Endothelial cell of umbilical vein (primary cell): ENCODE results near the gene PRDM16. TPM values are rescaled to one million over a fixed set of nuclear protein-coding genes. Genes with fewer than 3 reads are reported as not detected.

Experiments
- BruUV-seq: library from RNA; stranded (reverse); fragments of 400-500 nt; replicated peaks from 2 replicates; lab custom pipeline; 2021; lab: Mats Ljungman, UMichigan
- CTCF ChIA-PET: fragments of 300-600, 350-600 bp; sonication (Branson Sonifier 250); formaldehyde crosslinking; loops from one replicate; lab custom pipeline; 2021; ENCODE audit warnings: antibody characterized with exemption, inconsistent platforms; lab: Charles Lee
- POLR2A ChIA-PET: fragments of 300-600, 350-600 bp; sonication (Branson Sonifier 250); formaldehyde crosslinking; loops from one replicate; lab custom pipeline; 2021; ENCODE audit warnings: antibody characterized with exemption, inconsistent platforms; lab: Charles Lee
- DNase-seq: peaks from one replicate; pipeline ENCODE4 v3.0.0-alpha.2; 2011; ENCODE audit warnings: low read depth, low spot score
- FAIRE-seq: peaks from 2 replicates; lab custom pipeline; 2011; peaks lifted over from hg19 to GRCh38; lab: Jason Lieb, UNC
- H2AFZ ChIP-seq: 2 replicates; pipeline ENCODE4 v1.6.0; 2012; ENCODE audit warnings: low read depth, low read length, control low read depth, inconsistent platforms
- H3K27ac ChIP-seq: 2 replicates; pipeline ENCODE4 v1.5.1; 2011; ENCODE audit warnings: low read depth, mild to moderate bottlenecking, control low read depth, low read length, moderate library complexity; ENCODE audit not compliant: insufficient read depth
- H3K27me3 ChIP-seq, 2 experiments: 2 replicates each; pipeline versions ENCODE4 v1.6.0 to v1.6.1; 2011; ENCODE audit warnings: low read length in 2 of 2, mixed read lengths in 1 of 2; ENCODE audit not compliant: control insufficient read depth in 2 of 2, insufficient read depth in 2 of 2
- H3K36me3 ChIP-seq, 2 experiments: 2 replicates in 1 of 2; 3 replicates in 1 of 2; pipeline ENCODE4 v1.5.1; 2011; ENCODE audit warnings: low read length in 2 of 2, mild to moderate bottlenecking in 1 of 2, moderate library complexity in 1 of 2; ENCODE audit not compliant: control insufficient read depth in 2 of 2, insufficient read depth in 2 of 2; ENCODE audit errors: extremely low read depth in 1 of 2
- H3K4me1 ChIP-seq: 3 replicates; pipeline ENCODE4 v1.5.1; 2011; ENCODE audit warnings: mild to moderate bottlenecking, low read length; ENCODE audit not compliant: control insufficient read depth, insufficient read depth; ENCODE audit errors: extremely low read depth
- H3K4me2 ChIP-seq: 2 replicates; pipeline ENCODE4 v1.6.1; 2011; ENCODE audit warnings: low read length, control low read depth, mixed read lengths; ENCODE audit not compliant: insufficient read depth
- H3K4me3 ChIP-seq, 3 experiments: fragments of 200-600 bp in 1 of 3; sonication (generic), shearing (Covaris generic) in 1 of 3; replicated peaks in 1 of 3; 2 replicates each; pipeline ENCODE4 v1.5.1; 2011 to 2016; ENCODE audit warnings: control low read depth in 3 of 3, low read length in 3 of 3, mild to moderate bottlenecking in 2 of 3, inconsistent platforms in 1 of 3, low read depth in 1 of 3, moderate library complexity in 1 of 3; ENCODE audit not compliant: insufficient read depth in 1 of 3
- H3K79me2 ChIP-seq: 2 replicates; pipeline ENCODE4 v1.6.0; 2012; ENCODE audit warnings: low read length, inconsistent platforms; ENCODE audit not compliant: control insufficient read depth, insufficient read depth
- H3K9ac ChIP-seq: replicated peaks from 2 replicates; pipeline ENCODE3; 2011; ENCODE audit warnings: low read length, control low read depth; ENCODE audit not compliant: insufficient read depth; ENCODE audit errors: extremely low read depth
- H3K9me1 ChIP-seq: replicated peaks from 3 replicates; pipeline ENCODE4 v1.6.0; 2011; ENCODE audit warnings: mild to moderate bottlenecking, low read length; ENCODE audit not compliant: control insufficient read depth, insufficient read depth; ENCODE audit errors: extremely low read depth
- H3K9me3 ChIP-seq: replicated peaks from 2 replicates; pipeline ENCODE4 v1.5.1; 2012; ENCODE audit warnings: low read length, inconsistent platforms; ENCODE audit not compliant: control insufficient read depth, insufficient read depth
- H4K20me1 ChIP-seq: replicated peaks from 2 replicates; pipeline ENCODE3; 2011; ENCODE audit warnings: mild to moderate bottlenecking, low read length; ENCODE audit not compliant: control insufficient read depth, insufficient read depth; ENCODE audit errors: extremely low read depth
- CTCF ChIP-seq, 2 donors: IDR thresholded peaks; 1 replicate in 1 of 2; 2 replicates in 1 of 2; pipeline ENCODE4 v1.5.1; 2011; ENCODE audit warnings: low read length in 2 of 2, mild to moderate bottlenecking in 2 of 2, moderate library complexity in 2 of 2, control low read depth in 1 of 2, inconsistent platforms in 1 of 2, low read depth in 1 of 2; ENCODE audit not compliant: insufficient read depth in 1 of 2; ENCODE audit errors: extremely low read depth in 1 of 2
- EZH2 ChIP-seq: IDR thresholded peaks from 2 replicates; pipeline ENCODE4 v1.6.1; 2012; ENCODE audit warnings: borderline replicate concordance, low read depth, mild to moderate bottlenecking, moderate library complexity, low read length, inconsistent platforms; ENCODE audit not compliant: severe bottlenecking
- FOS ChIP-seq: IDR thresholded peaks from 2 replicates; pipeline ENCODE4 v1.6.1; 2011; ENCODE audit warnings: mild to moderate bottlenecking, low read length, moderate library complexity, borderline replicate concordance; ENCODE audit not compliant: insufficient read depth
- GATA2 ChIP-seq: IDR thresholded peaks from 2 replicates; pipeline ENCODE4 v1.7.0; 2011; ENCODE audit warnings: low read depth, mild to moderate bottlenecking, moderate library complexity, mixed read lengths, low read length; ENCODE audit not compliant: insufficient read length, insufficient read depth
- JUN ChIP-seq: IDR thresholded peaks from 2 replicates; pipeline ENCODE4 v1.6.1; 2011; ENCODE audit warnings: borderline replicate concordance, low read depth; ENCODE audit not compliant: insufficient read length, insufficient read depth
- MAX ChIP-seq: IDR thresholded peaks from 2 replicates; pipeline ENCODE4 v1.6.1; 2011; ENCODE audit not compliant: insufficient read depth, insufficient read length
- MYC ChIP-seq: IDR thresholded peaks from one replicate; pipeline ENCODE4 v1.6.1; 2011; ENCODE audit warnings: mild to moderate bottlenecking, low read depth, low read length
- POLR2A ChIP-seq: IDR thresholded peaks from 2 replicates; pipeline ENCODE4 v1.6.1; 2012; ENCODE audit warnings: low read depth, mild to moderate bottlenecking, control low read depth, low read length
- POLR2AphosphoS5 ChIP-seq: IDR thresholded peaks from 2 replicates; pipeline ENCODE4 v1.6.1; 2012; ENCODE audit warnings: low read depth, mild to moderate bottlenecking, control low read depth, low read length, moderate library complexity; ENCODE audit not compliant: insufficient read depth
- dilution Hi-C: fragments of 300-500 bp; cut with MboI; formaldehyde crosslinking; loops from one replicate; pipeline ENCODE4 v1.15.0; 2019; ENCODE audit warnings: low sequenced_read_pairs; ENCODE audit not compliant: extremely low pct_ligation_motif_present
- intact Hi-C: fragments of 100-400 bp; cut with micrococcal nuclease; formaldehyde crosslinking; loops from one replicate; pipeline ENCODE4 v1.10.0; 2022
- polyA plus RNA-seq, 4 experiments: library from polyadenylated mRNA; depleted of rRNA in 3 of 4; stranded (reverse) in 3 of 4; unstranded in 1 of 4; fragments of >200 nt; gene quantifications; 2 replicates each; pipeline versions ENCODE4 v1.2.1 to v1.2.3, GENCODE V29; 2011 to 2012; ENCODE audit warnings: missing spikeins in 1 of 4
- total RNA-seq: library from RNA; stranded (reverse); gene quantifications from 2 replicates; pipeline ENCODE4 v1.2.3, GENCODE V29; 2021

The PRDM16 gene
- total and polyA plus RNA-seq, 2 donors (not counting 3 experiments of a cell fraction or from before 2014, with no cell fraction given), result not detected

- no peak overlapping the region for H3K4me3 ChIP-seq
- no peak overlapping the region for H3K27ac ChIP-seq
- FAIRE-seq, result no peak
- no peak for DNase-seq
- dilution Hi-C loops (no loop called here), intact Hi-C loops (no loop called here)
- BruUV-seq, result no TSS peak
- ChIA-PET POLR2A (no interaction called here), CTCF (no interaction called here)
- H3K9ac ChIP-seq, result no peak overlapping the region
- no peak for TF ChIP-seq JUN
- TF ChIP-seq POLR2A, result no peak
- H3K4me1 ChIP-seq, result no peaks in the 10 kb centered on the region
- H3K9me1 ChIP-seq, result no peaks in the 10 kb centered on the region
- no peaks in the 10 kb centered on the region for H4K20me1 ChIP-seq
- peaks cover 0 to 14% of the 10 kb centered on the region in 2 experiments for H3K27me3 ChIP-seq
- H3K79me2 ChIP-seq, result no peaks in the 10 kb centered on the region
- no peak overlapping the region for H2AFZ ChIP-seq
- no peaks in the 10 kb centered on the region for H3K36me3 ChIP-seq
- H3K4me2 ChIP-seq, result no peak overlapping the region
- no peaks in the 10 kb centered on the region for H3K9me3 ChIP-seq
Measured at GRCh38 chr1:3399732-3400131, 330.7 kb downstream of the PRDM16 start.

- Histone ChIP-seq H3K27ac (no peak overlapping the region), H3K9me3 (no peaks in the 10 kb centered on the region), H3K4me3 (no peak overlapping the region), H3K4me2 (no peak overlapping the region), H3K36me3 (no peaks in the 10 kb centered on the region), H4K20me1 (no peaks in the 10 kb centered on the region), H2AFZ (no peak overlapping the region), H3K27me3 (peaks cover 0 to 9% of the 10 kb centered on the region in 2 experiments), H3K4me1 (no peaks in the 10 kb centered on the region), H3K9me1 (no peaks in the 10 kb centered on the region), H3K79me2 (no peaks in the 10 kb centered on the region), H3K9ac (no peak overlapping the region)
- no TSS peak for BruUV-seq
- no peak for TF ChIP-seq EZH2
- TF ChIP-seq MAX, result no peak
- TF ChIP-seq GATA2, result no peak
- TF ChIP-seq MYC, result no peak
- TF ChIP-seq POLR2A, result no peak
- TF ChIP-seq POLR2AphosphoS5, result no peak
- no peak for TF ChIP-seq FOS
- TF ChIP-seq JUN, result no peak
- TF ChIP-seq CTCF (IDR thresholded peaks at IDR 0.05; ENCODE audit: extremely low read depth in 1 of 2, insufficient read depth in 1 of 2, low read depth in 1 of 2, low read length in 2 of 2), result no peak
- dilution Hi-C loops (no loop called here), intact Hi-C loops (no loop called here)
- FAIRE-seq, result no peak
- DNase-seq, result no peak
- ChIA-PET POLR2A (no interaction called here), CTCF (no interaction called here)
Measured at GRCh38 chr1:3401585-3402257, 332.7 kb downstream of the PRDM16 start.
